RWPE2 (cell line): ENCODE results near the gene PRRG1.

Source experiments
- ATAC-seq: fragments of 200-7000 bp; cut with Tn5 transposase; 3 replicates; pipeline ENCODE4 v1.9.1; 2021; ENCODE audit warnings: low read depth
- DNase-seq: peaks from one replicate; pipeline ENCODE4 v3.0.0-alpha.2; 2020; ENCODE audit warnings: low spot score
- H3K27ac ChIP-seq: fragments of 450-650 bp; 2 replicates; pipeline ENCODE4 v1.5.1; 2017; ENCODE audit warnings: mild to moderate bottlenecking; ENCODE audit not compliant: poor library complexity, severe bottlenecking
- H3K27me3 ChIP-seq: fragments of 250-450 bp; sonication (Bioruptor Pico); 2 replicates; pipeline ENCODE4 v1.5.1; 2021; ENCODE audit warnings: mild to moderate bottlenecking, moderate library complexity; ENCODE audit not compliant: insufficient read depth, poor library complexity, severe bottlenecking
- H3K36me3 ChIP-seq: fragments of 250-450 bp; sonication (Bioruptor Pico); 2 replicates; pipeline ENCODE4 v1.5.1; 2020; ENCODE audit warnings: low read depth, mild to moderate bottlenecking, moderate library complexity
- H3K4me1 ChIP-seq: fragments of 250-450 bp; sonication (Bioruptor Pico); 2 replicates; pipeline ENCODE4 v1.5.1; 2021; ENCODE audit warnings: mild to moderate bottlenecking, moderate library complexity; ENCODE audit not compliant: insufficient read depth, poor library complexity, severe bottlenecking
- H3K4me3 ChIP-seq: fragments of 250-450 bp; sonication (Bioruptor Pico); 2 replicates; pipeline ENCODE4 v1.5.1; 2021; ENCODE audit warnings: mild to moderate bottlenecking, moderate library complexity; ENCODE audit not compliant: severe bottlenecking
- H3K9me3 ChIP-seq: fragments of 250-450 bp; sonication (Bioruptor Pico); 2 replicates; pipeline ENCODE4 v1.5.1; 2021; ENCODE audit warnings: mild to moderate bottlenecking, moderate library complexity; ENCODE audit not compliant: severe bottlenecking
- CTCF ChIP-seq: fragments of 450-650 bp; IDR thresholded peaks from one replicate; pipeline ENCODE4 v1.5.1; 2017; ENCODE audit warnings: mild to moderate bottlenecking, moderate library complexity; ENCODE audit not compliant: poor library complexity, severe bottlenecking

Gene PRRG1

GRCh38 chrX:37371578-37371991 is 22.4 kb downstream of the PRRG1 start:
- no peaks in the 10 kb centered on the region for H3K36me3 ChIP-seq
- ATAC-seq, result no peak
- H3K4me3 ChIP-seq, result no peak overlapping the region
- no peak for TF ChIP-seq CTCF
- H3K9me3 ChIP-seq, result no peaks in the 10 kb centered on the region
- no peak overlapping the region for H3K27ac ChIP-seq
- no peaks in the 10 kb centered on the region for H3K27me3 ChIP-seq
- H3K4me1 ChIP-seq, result no peaks in the 10 kb centered on the region
- no peak for DNase-seq

DNA sequence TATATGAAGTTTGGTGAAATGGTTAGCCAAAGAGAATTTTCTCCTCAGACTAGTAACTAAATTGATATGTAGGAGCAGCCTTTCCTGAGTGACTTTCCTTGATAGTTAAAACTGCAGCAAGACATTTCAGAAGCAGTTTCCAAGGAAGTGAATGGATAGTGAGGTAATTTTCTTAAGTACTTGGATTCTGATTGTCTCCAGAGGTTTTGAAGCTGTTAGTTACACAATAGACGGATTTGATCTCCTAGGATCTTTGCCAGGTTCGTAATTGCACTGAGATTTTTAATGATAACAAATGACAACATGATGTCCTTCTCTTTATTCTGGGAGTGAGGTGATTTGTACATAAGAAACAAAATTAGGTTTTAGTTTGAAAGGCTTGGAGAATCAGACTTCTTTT is 29.2 kb downstream of the PRRG1 start:
- no peak for ATAC-seq
- DNase-seq, result no peak
- Histone ChIP-seq H3K27ac (no peak overlapping the region), H3K36me3 (no peaks in the 10 kb centered on the region), H3K4me1 (peaks cover 20% of the 10 kb centered on the region), H3K4me3 (no peak overlapping the region), H3K27me3 (no peaks in the 10 kb centered on the region), H3K9me3 (no peaks in the 10 kb centered on the region)
- TF ChIP-seq CTCF, result no peak

- Histone ChIP-seq H3K4me3 (no peak overlapping the region), H3K9me3 (no peaks in the 10 kb centered on the region), H3K36me3 (no peaks in the 10 kb centered on the region), H3K27me3 (no peaks in the 10 kb centered on the region), H3K4me1 (peaks cover 20% of the 10 kb centered on the region), H3K27ac (no peak overlapping the region)
- no peak for TF ChIP-seq CTCF
- no peak for ATAC-seq
- DNase-seq, result no peak
Measured at GRCh38 chrX:37378830-37379229, 29.7 kb downstream of the PRRG1 start.

- DNase-seq, result no peak
- ATAC-seq, result no peak
Measured at GRCh38 chrX:37380256-37380655, 31.1 kb downstream of the PRRG1 start.

More at GRCh38 chrX:37380256-37380655, 31.1 kb downstream of the PRRG1 start:
- no peak overlapping the region for H3K27ac ChIP-seq
- no peak overlapping the region for H3K4me3 ChIP-seq
- no peaks in the 10 kb centered on the region for H3K36me3 ChIP-seq
- no peaks in the 10 kb centered on the region for H3K9me3 ChIP-seq
- no peaks in the 10 kb centered on the region for H3K27me3 ChIP-seq
- H3K4me1 ChIP-seq, result peaks cover 20% of the 10 kb centered on the region
- no peak for TF ChIP-seq CTCF
